Uterus (tissue), 2 donors: ENCODE measurements around the gene CHAF1A.

Experiments
- POLR2A ChIP-seq, 2 donors: fragments of 450-650 bp; IDR thresholded peaks; one replicate each; pipeline ENCODE4 v1.6.1; 2016; ENCODE audit warnings: antibody characterized with exemption in 2 of 2, mild to moderate bottlenecking in 1 of 2, moderate library complexity in 1 of 2
- TF ChIP-seq, protein P1 (sequence below), 4 experiments: fragments of 200-600 bp in 2 of 4; fragments of 450-650 bp in 2 of 4; sonication (generic) in 2 of 4; IDR thresholded peaks; one replicate each; pipeline ENCODE4 v1.5.1; 2016 to 2019; ENCODE audit warnings: antibody characterized with exemption in 4 of 4, mild to moderate bottlenecking in 2 of 4, moderate library complexity in 1 of 4

DNA sequence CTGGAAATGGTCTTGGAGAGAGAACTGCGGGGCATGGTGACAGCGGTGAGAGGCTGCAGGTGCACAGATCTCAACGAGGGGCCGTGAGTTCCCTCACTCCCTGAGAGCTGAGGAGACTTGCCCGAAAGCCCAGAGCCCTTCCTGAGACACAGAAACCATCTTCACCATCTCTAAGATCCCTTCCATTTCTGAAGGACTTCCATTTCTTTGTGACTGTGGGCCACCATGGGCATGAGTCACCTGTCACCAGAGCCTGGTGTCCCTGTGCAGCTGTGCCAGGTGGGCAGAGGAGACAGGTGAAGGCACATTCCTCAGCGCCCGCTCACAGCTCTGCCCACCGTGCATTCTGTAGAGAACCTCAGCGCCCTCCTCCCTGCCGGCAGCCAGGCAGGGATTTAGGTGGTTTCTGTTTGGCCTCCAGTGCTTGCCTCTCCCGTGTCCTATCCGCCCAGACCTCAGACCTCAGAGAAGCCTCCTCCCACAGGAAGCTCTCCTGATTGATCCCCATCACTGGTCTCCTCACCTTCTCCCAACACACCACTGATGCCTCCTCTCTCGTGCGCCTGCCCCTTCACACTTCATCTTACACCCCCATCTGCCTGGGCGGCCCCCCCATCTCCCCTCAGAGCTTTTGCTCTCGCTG is 26.3 kb upstream of the CHAF1A start:
- TF ChIP-seq POLR2A (IDR thresholded peaks at IDR 0.05), result no peak
- TF ChIP-seq, protein P1, sequence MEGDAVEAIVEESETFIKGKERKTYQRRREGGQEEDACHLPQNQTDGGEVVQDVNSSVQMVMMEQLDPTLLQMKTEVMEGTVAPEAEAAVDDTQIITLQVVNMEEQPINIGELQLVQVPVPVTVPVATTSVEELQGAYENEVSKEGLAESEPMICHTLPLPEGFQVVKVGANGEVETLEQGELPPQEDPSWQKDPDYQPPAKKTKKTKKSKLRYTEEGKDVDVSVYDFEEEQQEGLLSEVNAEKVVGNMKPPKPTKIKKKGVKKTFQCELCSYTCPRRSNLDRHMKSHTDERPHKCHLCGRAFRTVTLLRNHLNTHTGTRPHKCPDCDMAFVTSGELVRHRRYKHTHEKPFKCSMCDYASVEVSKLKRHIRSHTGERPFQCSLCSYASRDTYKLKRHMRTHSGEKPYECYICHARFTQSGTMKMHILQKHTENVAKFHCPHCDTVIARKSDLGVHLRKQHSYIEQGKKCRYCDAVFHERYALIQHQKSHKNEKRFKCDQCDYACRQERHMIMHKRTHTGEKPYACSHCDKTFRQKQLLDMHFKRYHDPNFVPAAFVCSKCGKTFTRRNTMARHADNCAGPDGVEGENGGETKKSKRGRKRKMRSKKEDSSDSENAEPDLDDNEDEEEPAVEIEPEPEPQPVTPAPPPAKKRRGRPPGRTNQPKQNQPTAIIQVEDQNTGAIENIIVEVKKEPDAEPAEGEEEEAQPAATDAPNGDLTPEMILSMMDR (IDR thresholded peaks at IDR 0.05), result no peak
